Right lobe of liver (tissue), 6 donors: ENCODE results near the gene CENPVL2. TPM values are rescaled to one million over a fixed set of nuclear protein-coding genes. Genes with fewer than 3 reads are reported as not detected.
"Not testable (repeated sequence)": the region's sequence is repeated elsewhere in the genome, so short reads cannot be mapped to it uniquely, and the experiment has no call there.

Experiments used
- ATAC-seq, 4 donors: fragments of 200-7000 bp; cut with Tn5 transposase; one replicate each; pipeline ENCODE4 v1.9.1; 2020; ENCODE audit warnings: mild to moderate bottlenecking in 4 of 4, moderate library complexity in 4 of 4
- DNase-seq, 3 donors: peaks; one replicate each; pipeline ENCODE4 v3.0.0-alpha.2; 2020
- H3K27ac ChIP-seq, 3 donors: fragments of 200-600 bp; one replicate each; pipeline ENCODE4 v1.8.0; 2022
- H3K27me3 ChIP-seq, 2 donors: fragments of 200-600 bp; one replicate each; pipeline ENCODE4 v1.8.0; 2022
- H3K36me3 ChIP-seq, 4 donors: fragments of 200-600 bp; sonication (generic) in 1 of 4; one replicate each; pipeline versions ENCODE4 v1.5.1 to v1.8.0; 2017 to 2022; ENCODE audit warnings: control low read depth in 1 of 4
- H3K4me1 ChIP-seq, 4 donors: fragments of 200-600 bp; sonication (generic) in 1 of 4; one replicate each; pipeline versions ENCODE4 v1.5.1 to v1.8.0; 2017 to 2022; ENCODE audit warnings: control low read depth in 1 of 4
- H3K4me3 ChIP-seq, 3 donors: fragments of 200-600 bp; one replicate each; pipeline ENCODE4 v1.8.0; 2022
- H3K9me3 ChIP-seq, 4 donors: fragments of 200-600 bp; sonication (generic) in 1 of 4; one replicate each; pipeline versions ENCODE4 v1.5.1 to v1.8.0; 2017 to 2022; ENCODE audit warnings: control low read depth in 1 of 4
- POLR2A ChIP-seq: fragments of 450-650 bp; IDR thresholded peaks from one replicate; pipeline ENCODE4 v1.6.1; 2017; ENCODE audit warnings: antibody characterized with exemption, mild to moderate bottlenecking
- WGBS: methylation state at CpG from one replicate; pipeline ENCODE4 v1.1.6; 2018; ENCODE audit warnings: low coverage, low lambda C conversion rate; ENCODE audit not compliant: insufficient coverage; ENCODE audit errors: missing lambda C conversion rate; 5-methylcytosine and 5-hydroxymethylcytosine counted together
- intact Hi-C, 2 donors: fragments of 100-400 bp; cut with DNase I; formaldehyde crosslinking; loops; one replicate each; pipeline versions ENCODE4 v1.11.2 to v1.14.1; 2022
- total RNA-seq, 6 experiments: library from RNA; depleted of rRNA in 2 of 6; stranded (reverse); fragments of >200 nt in 2 of 6; fragmentation: NEBNext Ultra II Directional in 3 of 6; extraction: Animal tissue kit (Norgen Biotek cat#: 25700) in 3 of 6; gene quantifications; one replicate each; pipeline versions ENCODE4 v1.1.0 to v1.2.4, GENCODE V29; 2016 to 2023
- TF ChIP-seq, protein P1 (sequence below), 4 donors: fragments of 200-600 bp in 3 of 4; fragments of 450-650 bp in 1 of 4; IDR thresholded peaks; one replicate each; pipeline versions ENCODE4 v1.5.1 to v1.8.0; 2016 to 2022; ENCODE audit warnings: antibody characterized with exemption in 4 of 4, mild to moderate bottlenecking in 2 of 4
- donor health status: DM: no; HTN: yes; CAD: no.
- donor health status: DM: no; HTN: no; CAD: no.
- donor health status: DM: no; HTN: no; CAD: no.
- donor health status: DM: no; HTN: yes; CAD: no.
- donor health status: DM: no; HTN: yes; CAD: no.

The CENPVL2 gene
- total RNA-seq, 6 experiments from 2014 or later, result not detected

DNA sequence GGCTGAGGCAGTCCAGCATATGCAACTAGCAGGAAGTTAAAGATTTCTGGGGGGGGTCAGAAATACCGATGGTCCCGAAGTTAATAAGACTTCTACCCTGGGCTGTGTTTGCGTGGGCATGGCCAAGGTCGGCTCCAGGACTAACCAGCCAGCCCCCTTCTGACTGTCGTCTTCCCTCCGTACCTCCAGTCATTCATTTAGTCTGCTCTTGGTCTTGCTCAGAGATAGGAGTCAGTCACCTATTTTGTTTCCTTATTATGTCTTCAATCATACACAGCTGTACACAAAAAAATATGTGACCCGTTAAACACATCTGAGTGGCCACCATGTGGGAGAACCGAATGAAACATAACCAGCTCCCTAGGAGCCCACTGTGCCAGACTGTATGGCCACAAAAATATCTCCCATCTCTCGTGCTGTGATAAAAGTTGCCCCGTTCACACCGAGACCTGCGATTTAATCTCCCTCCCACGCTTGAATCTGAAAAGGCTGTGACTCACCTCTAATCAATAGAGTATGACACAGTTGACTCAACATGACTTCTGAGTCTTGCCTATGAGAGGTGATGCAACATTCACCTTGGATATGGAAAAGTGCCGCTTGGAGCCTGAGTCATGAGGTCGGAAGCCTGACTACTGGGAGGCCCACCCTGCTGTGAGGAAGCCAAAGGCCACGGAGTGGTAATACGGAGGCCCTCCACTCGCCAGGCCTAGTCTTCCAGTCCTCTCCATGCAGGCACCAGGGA lies 2.8 kb downstream of the CENPVL2 start:
- DNase-seq, intact Hi-C loops, H3K4me3 ChIP-seq, H3K4me1 ChIP-seq, H3K27ac ChIP-seq, H3K9me3 ChIP-seq, H3K36me3 ChIP-seq, H3K27me3 ChIP-seq: not testable (repeated sequence)
- WGBS, result no CpG with 5 or more reads among the region's 18 CpGs
- peak in 1 of 4 donors; percentile 25 for ATAC-seq

DNA sequence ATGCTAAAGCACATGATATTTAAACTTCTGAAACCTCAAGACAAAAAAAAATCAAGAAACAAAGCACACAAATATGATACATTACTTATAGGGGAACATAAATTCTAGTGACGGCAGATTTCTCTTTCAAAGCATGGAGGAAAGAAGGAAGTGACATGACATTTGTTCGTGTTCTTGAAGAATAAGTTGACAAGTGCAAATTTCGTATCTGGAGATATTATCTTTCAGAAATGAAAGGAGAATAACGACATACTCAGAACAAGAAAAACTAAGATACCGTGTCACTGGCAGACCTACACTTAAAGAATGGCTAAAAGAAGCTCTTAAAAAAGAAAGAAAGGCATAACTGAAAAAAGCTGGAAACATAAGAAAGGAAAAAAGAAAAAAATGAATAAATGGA lies 16.6 kb downstream of the CENPVL2 start:
- no peaks in the 10 kb centered on the region for H3K36me3 ChIP-seq
- DNase-seq, result no peak
- no peak overlapping the region for H3K27ac ChIP-seq
- ATAC-seq, result no peak
- 43% methylated on average over 5 of the region's 5 CpGs for WGBS
- H3K4me1 ChIP-seq, result no peaks in the 10 kb centered on the region
- H3K27me3 ChIP-seq, result peaks cover 0 to 14% of the 10 kb centered on the region in 2 donors
- TF ChIP-seq POLR2A, result no peak
- TF ChIP-seq, protein P1, sequence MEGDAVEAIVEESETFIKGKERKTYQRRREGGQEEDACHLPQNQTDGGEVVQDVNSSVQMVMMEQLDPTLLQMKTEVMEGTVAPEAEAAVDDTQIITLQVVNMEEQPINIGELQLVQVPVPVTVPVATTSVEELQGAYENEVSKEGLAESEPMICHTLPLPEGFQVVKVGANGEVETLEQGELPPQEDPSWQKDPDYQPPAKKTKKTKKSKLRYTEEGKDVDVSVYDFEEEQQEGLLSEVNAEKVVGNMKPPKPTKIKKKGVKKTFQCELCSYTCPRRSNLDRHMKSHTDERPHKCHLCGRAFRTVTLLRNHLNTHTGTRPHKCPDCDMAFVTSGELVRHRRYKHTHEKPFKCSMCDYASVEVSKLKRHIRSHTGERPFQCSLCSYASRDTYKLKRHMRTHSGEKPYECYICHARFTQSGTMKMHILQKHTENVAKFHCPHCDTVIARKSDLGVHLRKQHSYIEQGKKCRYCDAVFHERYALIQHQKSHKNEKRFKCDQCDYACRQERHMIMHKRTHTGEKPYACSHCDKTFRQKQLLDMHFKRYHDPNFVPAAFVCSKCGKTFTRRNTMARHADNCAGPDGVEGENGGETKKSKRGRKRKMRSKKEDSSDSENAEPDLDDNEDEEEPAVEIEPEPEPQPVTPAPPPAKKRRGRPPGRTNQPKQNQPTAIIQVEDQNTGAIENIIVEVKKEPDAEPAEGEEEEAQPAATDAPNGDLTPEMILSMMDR (IDR thresholded peaks at IDR 0.05), result no peak
- intact Hi-C loops, result no loop called here
- H3K9me3 ChIP-seq, result no peaks in the 10 kb centered on the region
- no peak overlapping the region for H3K4me3 ChIP-seq

DNA sequence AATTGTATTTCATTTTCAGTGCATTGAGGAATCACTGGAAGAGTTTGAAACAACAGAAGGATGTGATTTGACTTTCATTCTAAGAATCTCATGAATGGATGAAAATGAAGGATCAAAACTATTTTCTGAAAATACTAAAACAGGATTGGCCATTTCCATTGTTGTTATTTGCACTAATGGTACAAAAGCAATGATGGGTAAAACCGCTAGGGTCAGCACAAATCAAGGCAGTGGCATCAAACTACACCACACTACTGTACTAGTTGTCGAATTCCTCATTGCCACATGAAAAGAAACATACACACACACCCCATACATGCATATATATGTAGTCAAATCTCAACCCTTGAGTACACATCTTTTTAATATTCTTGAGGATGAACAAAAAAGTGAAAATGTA lies 39.3 kb downstream of the CENPVL2 start:
- no peak overlapping the region for H3K4me3 ChIP-seq
- no peak overlapping the region for H3K27ac ChIP-seq
- intact Hi-C loops, result no loop called here
- DNase-seq (no peak), ATAC-seq (no peak)
- no peaks in the 10 kb centered on the region for H3K9me3 ChIP-seq
- H3K4me1 ChIP-seq, result no peaks in the 10 kb centered on the region
- no peaks in the 10 kb centered on the region for H3K27me3 ChIP-seq
- TF ChIP-seq, protein P1 (IDR thresholded peaks at IDR 0.05), result no peak
- TF ChIP-seq POLR2A, result no peak
- WGBS, result 32% methylated on average over 2 of the region's 2 CpGs
- no peaks in the 10 kb centered on the region for H3K36me3 ChIP-seq

DNA sequence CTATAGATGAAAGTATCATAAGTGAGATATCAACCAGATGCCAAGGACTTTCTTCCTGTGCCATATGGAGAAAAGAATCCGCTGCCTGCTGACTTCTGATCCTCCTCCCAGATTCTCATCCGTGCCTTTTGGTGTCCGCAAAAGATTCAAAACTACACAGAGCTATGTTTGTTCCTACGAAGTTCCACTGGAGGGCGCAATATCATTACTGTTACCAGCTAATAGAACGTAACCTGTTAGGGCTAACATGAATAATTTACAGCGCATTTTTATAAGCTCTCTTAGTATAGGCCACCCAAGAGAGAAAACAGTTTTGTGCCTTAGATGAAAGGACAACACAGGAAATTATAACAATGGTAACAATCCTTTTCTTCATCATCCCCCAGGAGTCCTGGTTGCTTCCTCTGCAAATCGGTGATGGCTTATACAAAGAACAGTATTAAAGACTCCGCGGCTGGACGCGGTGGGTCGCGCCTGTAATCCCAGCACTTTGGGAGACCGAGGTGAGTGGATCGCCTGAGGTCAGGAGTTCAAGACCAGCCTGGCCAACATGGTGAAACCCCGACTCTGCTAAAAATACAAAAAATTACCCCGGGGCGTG lies 41.1 kb downstream of the CENPVL2 start:
- Histone ChIP-seq H3K27me3 (no peaks in the 10 kb centered on the region), H3K36me3 (no peaks in the 10 kb centered on the region), H3K4me3 (no peak overlapping the region), H3K4me1 (no peaks in the 10 kb centered on the region), H3K9me3 (no peaks in the 10 kb centered on the region), H3K27ac (no peak overlapping the region)
- ATAC-seq (no peak), DNase-seq (no peak)
- intact Hi-C loops, result no loop called here
- 32% methylated on average over 18 of the region's 19 CpGs for WGBS
- no peak for TF ChIP-seq POLR2A
- TF ChIP-seq, protein P1 (IDR thresholded peaks at IDR 0.05), result peak in 3 of 4 donors; percentile 27 to 33 (median 30)

DNA sequence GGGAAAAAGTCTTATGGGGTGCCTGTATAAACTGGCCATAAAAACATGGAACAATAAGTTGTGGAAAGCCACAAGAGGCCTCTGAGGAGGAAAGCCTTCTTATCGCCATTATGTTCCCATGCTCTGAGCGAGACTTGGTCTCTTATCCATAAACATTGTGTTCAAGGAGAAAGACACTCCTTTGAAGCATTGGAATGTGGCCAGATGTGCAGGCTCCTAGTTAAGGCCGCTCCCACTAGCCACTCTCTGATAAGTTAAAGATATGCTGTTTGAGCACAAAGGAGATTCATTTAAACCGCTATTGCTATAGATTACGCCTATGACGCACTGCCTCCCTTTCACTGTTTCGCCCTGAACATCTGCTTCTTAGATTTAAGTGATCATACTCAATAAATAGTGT lies 46.1 kb downstream of the CENPVL2 start:
- H3K9me3 ChIP-seq, ATAC-seq, H3K27me3 ChIP-seq, H3K27ac ChIP-seq, H3K36me3 ChIP-seq, DNase-seq, intact Hi-C loops, H3K4me1 ChIP-seq, H3K4me3 ChIP-seq: not testable (repeated sequence)
- WGBS, result 69% methylated on average over 6 of the region's 7 CpGs

Other genes with a start within 250 kb of the CENPVL2 start
- gene NUDT11, start 186.2 kb downstream of the CENPVL2 start, total RNA-seq, result not detected
- gene CENPVL3, start 63.9 kb downstream of the CENPVL2 start, total RNA-seq, result not detected
- not detected for gene CENPVL1, start 27.7 kb upstream of the CENPVL2 start, total RNA-seq
- 1 to 10 TPM; 3.6 to 8.7 (median 6.6) TPM for gene GSPT2, start 60.6 kb upstream of the CENPVL2 start, total RNA-seq
- gene MAGED1, start 210.8 kb upstream of the CENPVL2 start, total RNA-seq, result 10 to 100 TPM; 54.7 to 98.7 (median 69.9) TPM